NCI-H2107 treated with DMSO at 0.1 percent for 48 hours (cell line): ENCODE results near the gene BRAT1.

Experiments
- DNase-seq: peaks from one replicate; lab custom pipeline; 2025; ENCODE audit not compliant: unreplicated experiment; lab: John Stamatoyannopoulos, UW

Gene BRAT1

GRCh38 chr7:2585446-2585845 is 30.1 kb upstream of the BRAT1 start:
- no peak for DNase-seq

GRCh38 chr7:2583798-2584580 is 28.7 kb upstream of the BRAT1 start:
- no peak for DNase-seq

- DNase-seq, result no peak
These were observed 26.8 kb upstream of the BRAT1 start for GRCh38 chr7:2582006-2582735.

GRCh38 chr7:2580636-2581035 is 25.3 kb upstream of the BRAT1 start:
- no peak for DNase-seq

- DNase-seq, result no peak
These were observed 22.8 kb upstream of the BRAT1 start for GRCh38 chr7:2577914-2578680.

- DNase-seq, result no peak
These were observed 21.6 kb upstream of the BRAT1 start for GRCh38 chr7:2576742-2577491.

GRCh38 chr7:2575733-2576340 is 20.5 kb upstream of the BRAT1 start:
- no peak for DNase-seq

GRCh38 chr7:2575046-2575732 is 19.9 kb upstream of the BRAT1 start:
- no peak for DNase-seq

- no peak for DNase-seq
These were observed 18.4 kb upstream of the BRAT1 start for GRCh38 chr7:2573761-2574160.

GRCh38 chr7:2572101-2572842 is 16.9 kb upstream of the BRAT1 start:
- no peak for DNase-seq

- DNase-seq, result no peak
These were observed 16.1 kb upstream of the BRAT1 start for GRCh38 chr7:2571409-2571808.

GRCh38 chr7:2570021-2570420 is 14.7 kb upstream of the BRAT1 start:
- no peak for DNase-seq

- no peak for DNase-seq
These were observed 14.1 kb upstream of the BRAT1 start for GRCh38 chr7:2569421-2569820.

- no peak for DNase-seq
These were observed 13.3 kb upstream of the BRAT1 start for GRCh38 chr7:2568521-2569223.

GRCh38 chr7:2567679-2568278 is 12.5 kb upstream of the BRAT1 start:
- DNase-seq, result no peak

GRCh38 chr7:2566890-2567678 is 11.8 kb upstream of the BRAT1 start:
- no peak for DNase-seq

GRCh38 chr7:2566348-2566889 is 11.1 kb upstream of the BRAT1 start:
- no peak for DNase-seq
